ENCODE data around the gene CDC42EP3.

The CDC42EP3 gene

GRCh38 chr2:37683921-37684780, 12.7 kb upstream of the CDC42EP3 start:
- no peak for DNase-seq (ENCODE audit: low spot score)

DNA sequence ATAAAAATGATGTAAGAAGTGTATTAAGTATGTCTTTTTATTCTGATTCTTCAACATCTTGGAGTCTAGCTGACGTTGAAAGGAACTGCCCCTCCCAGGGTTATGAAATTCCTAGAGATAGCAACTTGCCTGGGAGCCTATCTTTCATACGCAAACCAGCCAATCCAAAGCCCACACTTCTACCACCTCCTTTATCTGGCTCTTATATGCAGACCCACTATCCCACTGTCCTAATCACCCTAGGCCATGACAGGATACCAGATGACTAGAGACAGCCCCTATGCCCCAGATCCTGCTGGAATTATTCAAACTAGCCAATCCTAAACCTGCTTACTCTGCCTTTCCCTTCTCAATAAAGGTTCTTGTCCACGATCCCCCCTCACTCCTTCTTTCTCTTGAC, 11.8 kb upstream of the CDC42EP3 start:
- no peak for DNase-seq (ENCODE audit: low spot score)

- DNase-seq (ENCODE audit: low spot score) = no peak
These were observed 11.0 kb upstream of the CDC42EP3 start for GRCh38 chr2:37682473-37682872.

DNA sequence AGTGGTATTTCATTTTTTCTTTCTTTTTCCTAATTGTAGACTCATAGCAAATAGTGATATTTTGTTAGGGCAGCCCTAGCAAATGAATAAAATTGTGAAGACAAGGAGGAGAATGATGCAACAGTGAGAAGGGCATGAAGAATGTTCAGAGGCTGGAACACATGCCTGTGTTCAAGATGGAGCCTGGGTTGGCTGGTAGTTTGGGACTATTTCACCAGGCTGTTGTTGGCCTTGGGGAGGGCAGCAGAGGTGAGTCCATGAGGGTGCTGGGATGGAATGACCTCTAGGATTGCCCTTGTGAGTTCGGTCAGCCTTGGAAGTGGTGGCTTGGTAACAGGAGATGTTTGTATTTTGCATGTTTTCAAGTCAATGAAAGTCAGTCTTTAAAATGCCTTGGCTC, 10.1 kb upstream of the CDC42EP3 start:
- DNase-seq (ENCODE audit: low spot score) = no peak

GRCh38 chr2:37679072-37679695, 7.7 kb upstream of the CDC42EP3 start:
- DNase-seq (ENCODE audit: low spot score) = no peak

GRCh38 chr2:37676274-37676673, 4.8 kb upstream of the CDC42EP3 start:
- DNase-seq (ENCODE audit: low spot score) = peak; percentile 70

DNA sequence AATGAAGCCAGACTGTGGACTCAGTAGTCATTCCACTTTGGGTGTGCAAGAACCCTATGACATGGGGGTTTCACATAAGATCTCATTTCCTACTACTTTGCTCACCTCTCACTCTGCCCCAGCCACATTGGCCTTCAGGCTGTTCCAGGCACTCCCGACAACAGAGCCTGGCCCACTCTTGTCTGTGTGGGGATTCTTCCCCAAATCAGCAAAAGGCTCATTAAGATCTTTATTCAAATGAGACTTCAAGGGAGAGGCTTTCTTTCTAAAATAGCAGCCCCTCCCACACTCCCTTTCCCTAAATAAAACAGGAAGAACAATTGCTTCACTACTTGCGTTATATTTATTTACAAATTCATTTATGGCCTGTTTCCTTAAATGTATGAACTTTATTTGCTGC, 3.5 kb upstream of the CDC42EP3 start:
- no peak for DNase-seq (ENCODE audit: low spot score)

DNA sequence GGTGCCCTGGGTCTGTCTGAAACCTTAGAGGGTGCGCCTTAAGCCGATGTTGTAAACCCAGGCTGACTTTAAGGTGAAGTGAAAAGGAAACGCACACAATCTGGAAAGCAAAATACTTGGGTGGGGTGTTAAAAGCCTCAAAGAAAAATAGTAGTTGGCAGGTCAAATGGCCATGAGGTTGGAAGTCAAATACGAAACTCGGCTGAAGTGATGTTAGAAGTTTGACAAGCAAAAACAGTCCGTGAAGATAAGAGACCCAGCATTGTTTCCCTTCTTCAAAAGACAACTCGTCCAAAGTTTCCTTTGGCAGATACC, 1.4 kb upstream of the CDC42EP3 start:
- DNase-seq (ENCODE audit: low spot score) = no peak

DNA sequence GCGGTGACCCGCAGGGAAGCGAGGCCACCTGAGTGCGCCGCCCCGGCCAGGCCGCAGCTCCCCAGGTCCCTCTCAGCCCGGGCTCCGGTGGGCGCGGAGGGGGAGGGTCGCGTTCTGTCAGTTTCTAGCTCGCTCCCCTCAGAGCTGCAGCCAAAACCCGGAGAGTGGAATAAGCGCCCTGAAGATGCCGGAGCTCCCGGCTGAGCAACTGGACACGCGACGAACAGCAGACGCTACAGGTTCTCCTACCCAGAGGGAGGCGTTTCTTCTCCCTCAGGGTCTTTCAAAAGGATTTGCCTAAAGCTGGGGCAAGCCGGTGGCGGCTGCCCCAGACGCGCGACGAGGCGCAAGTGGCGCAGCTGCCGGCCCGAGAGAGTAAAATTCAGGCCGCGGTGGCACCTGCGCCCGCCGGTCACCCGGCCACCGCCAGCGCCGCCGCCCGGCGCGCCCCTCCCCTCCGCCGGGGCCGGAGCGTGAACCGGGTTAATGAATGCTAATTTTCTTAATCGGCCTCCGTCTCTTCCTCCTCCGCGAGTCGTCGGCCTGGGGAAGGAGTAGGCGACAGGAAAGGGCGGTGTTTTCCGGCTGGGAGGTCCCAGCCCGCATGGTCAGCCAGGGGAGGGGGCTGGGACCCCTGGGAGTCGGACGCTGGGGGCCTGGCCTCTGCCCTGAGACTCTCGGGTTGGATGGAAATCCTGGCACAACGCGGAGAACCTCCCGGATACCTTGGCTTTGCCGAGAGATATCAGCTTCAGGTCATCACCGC, 845 bp upstream of the CDC42EP3 start:
- peak; percentile 93 for DNase-seq (ENCODE audit: low spot score)

- peak; percentile 79 for DNase-seq (ENCODE audit: low spot score)
These were observed 318 bp upstream of the CDC42EP3 start for GRCh38 chr2:37671816-37672103.

- no peak for DNase-seq (ENCODE audit: low spot score)
These were observed 949 bp downstream of the CDC42EP3 start for GRCh38 chr2:37670378-37671008.

GRCh38 chr2:37669446-37669845, 2.0 kb downstream of the CDC42EP3 start:
- no peak for DNase-seq (ENCODE audit: low spot score)

GRCh38 chr2:37667704-37668103, 3.7 kb downstream of the CDC42EP3 start:
- DNase-seq (ENCODE audit: low spot score) = no peak

DNA sequence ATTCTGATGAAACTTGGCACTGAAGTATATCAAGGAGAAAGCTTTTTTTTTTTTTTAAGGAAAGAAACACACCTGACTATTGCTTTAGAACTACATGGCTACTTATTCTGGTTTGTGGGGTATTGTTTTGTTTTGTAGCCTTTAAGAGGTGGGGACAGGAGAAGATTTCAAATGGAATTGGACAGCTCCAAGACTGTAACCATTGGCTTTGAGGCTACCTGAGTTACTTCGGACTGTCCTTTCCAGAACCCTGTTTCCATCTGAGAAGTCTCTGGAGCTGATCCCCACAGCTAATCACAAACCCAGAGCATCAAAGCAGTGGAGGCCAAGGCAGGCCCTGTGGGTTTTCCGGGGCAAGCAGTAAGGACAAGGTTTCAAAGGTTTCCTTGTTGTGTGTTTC, 4.7 kb downstream of the CDC42EP3 start:
- DNase-seq (ENCODE audit: low spot score) = no peak

DNA sequence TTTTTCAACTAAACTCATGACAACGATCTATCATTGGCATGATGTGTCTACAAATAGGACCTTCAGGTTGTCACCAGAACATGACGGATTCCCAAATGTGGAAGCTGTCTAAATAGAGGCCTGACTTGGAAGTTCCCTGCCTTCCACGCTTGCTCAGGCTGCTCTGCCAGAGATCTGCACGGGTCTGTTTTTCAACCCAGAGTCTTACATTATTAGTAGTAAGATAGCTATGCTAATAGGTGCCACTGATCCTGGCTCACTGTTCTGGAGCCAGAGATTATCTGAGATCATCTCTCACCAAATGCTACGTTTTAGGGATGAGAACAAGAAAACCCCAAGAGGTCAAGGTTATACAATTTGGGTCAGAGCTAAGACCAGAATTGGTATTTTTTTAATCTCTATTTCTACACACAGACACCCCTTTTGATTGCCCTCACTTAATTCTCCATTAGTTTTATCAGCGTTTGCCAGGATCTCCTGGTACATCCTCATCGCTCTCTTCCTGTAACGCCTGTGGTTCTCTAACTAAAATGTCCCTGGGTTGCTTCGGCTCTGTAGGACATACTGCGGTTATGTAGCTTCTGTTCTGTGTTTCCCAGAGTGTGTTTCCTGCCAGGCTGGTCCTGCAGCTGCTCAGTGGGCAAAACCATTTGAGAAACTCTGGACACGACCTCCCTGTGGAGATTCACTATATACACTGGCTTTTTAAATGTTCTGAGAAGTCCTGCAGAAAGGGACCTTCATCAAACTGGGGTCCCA, 5.7 kb downstream of the CDC42EP3 start:
- DNase-seq (ENCODE audit: low spot score) = no peak

GRCh38 chr2:37665043-37665442, 6.4 kb downstream of the CDC42EP3 start:
- no peak for DNase-seq (ENCODE audit: low spot score)

DNA sequence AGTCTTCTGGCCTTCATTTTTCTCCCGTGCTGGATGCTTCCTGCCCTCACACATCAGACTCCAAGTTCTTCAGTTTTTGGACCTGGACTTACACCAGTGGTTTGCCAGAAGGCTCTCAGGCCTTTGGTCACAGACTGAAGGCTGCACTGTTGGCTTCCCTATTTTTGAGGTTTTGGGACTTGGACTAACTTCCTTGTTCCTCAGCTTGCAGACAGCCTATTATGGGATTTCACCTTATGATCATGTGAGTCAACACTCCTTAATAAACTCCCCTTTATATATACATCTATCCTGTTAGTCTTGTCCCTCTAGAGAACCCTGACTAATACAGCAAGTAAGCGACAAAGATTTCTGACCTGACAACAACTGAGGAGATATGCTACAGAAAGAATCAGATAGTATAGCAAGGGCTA, 7.2 kb downstream of the CDC42EP3 start:
- DNase-seq (ENCODE audit: low spot score) = no peak

GRCh38 chr2:37663390-37663789, 8.1 kb downstream of the CDC42EP3 start:
- DNase-seq (ENCODE audit: low spot score) = no peak

- DNase-seq (ENCODE audit: low spot score) = no peak
These were observed 11.7 kb downstream of the CDC42EP3 start for GRCh38 chr2:37659723-37660122.

GRCh38 chr2:37658682-37659081, 12.8 kb downstream of the CDC42EP3 start:
- DNase-seq (ENCODE audit: low spot score) = no peak

- no peak for DNase-seq (ENCODE audit: low spot score)
These were observed 14.0 kb downstream of the CDC42EP3 start for GRCh38 chr2:37657471-37657870.

Data from SW480 (cell line).